ENCODE measurements around the gene ECEL1.
"Not testable (repeated sequence)": the region's sequence is repeated elsewhere in the genome, so short reads cannot be mapped to it uniquely, and the experiment has no call there.

The ECEL1 gene

GRCh38 chr2:232457121-232458011, 30.3 kb downstream of the ECEL1 start:
- no peak for DNase-seq

GRCh38 chr2:232456296-232457120, 31.1 kb downstream of the ECEL1 start:
- no peak for DNase-seq

GRCh38 chr2:232455426-232456255, 32.0 kb downstream of the ECEL1 start, which contains the start of gene ALPI:
Gene ALPI (plus strand): TSS chr2:232456153. CDS start chr2:232456200, 47 bp downstream.
- DNase-seq: no peak

- DNase-seq: no peak
Observed at GRCh38 chr2:232454630-232455029, 33.0 kb downstream of the ECEL1 start.

DNA sequence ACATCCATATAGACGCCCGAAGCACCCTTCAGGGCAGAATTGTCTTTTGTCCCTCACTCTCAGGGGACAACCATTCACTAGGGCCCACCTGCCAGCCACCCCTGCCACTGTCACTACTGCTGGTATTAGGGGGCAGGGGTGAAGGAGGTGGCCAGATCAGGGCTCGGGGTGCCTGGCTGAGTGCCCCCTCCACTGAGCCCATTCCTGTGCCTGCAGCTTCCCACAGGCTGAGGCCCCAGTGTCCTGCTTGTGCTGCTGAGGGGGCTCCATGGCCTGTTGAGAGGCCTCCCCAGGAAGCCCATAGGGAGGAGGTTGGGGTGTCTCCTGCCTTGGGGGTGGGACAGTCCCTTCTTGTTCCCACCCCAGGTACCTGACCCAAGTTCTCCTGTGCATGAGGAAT, 36.0 kb downstream of the ECEL1 start:
- not testable (repeated sequence) for DNase-seq

DNA sequence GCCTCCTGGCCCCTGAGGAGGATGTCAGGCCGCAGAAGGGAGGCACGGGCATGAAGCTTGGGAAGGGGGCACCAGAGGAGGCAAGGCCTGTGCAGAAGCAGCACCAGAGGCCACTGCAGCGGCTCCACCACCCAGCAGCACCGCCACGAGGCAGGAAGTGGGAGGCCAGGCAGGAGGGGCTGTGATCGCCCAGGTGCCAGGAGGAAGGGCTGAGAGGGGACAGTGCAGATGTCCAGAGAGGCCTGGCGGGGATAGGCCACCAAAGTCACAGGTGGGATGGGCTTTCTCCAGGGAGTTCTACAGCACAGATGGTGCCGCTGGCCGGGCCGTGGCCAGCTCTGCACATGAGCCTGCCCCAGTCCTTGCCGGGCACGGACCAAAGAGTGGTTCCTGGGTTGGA, 37.7 kb downstream of the ECEL1 start:
- DNase-seq: no peak

- no peak for DNase-seq
Observed at GRCh38 chr2:232448304-232448690, 39.3 kb downstream of the ECEL1 start.

- DNase-seq: no peak
Observed at GRCh38 chr2:232447638-232448303, 39.9 kb downstream of the ECEL1 start.

DNA sequence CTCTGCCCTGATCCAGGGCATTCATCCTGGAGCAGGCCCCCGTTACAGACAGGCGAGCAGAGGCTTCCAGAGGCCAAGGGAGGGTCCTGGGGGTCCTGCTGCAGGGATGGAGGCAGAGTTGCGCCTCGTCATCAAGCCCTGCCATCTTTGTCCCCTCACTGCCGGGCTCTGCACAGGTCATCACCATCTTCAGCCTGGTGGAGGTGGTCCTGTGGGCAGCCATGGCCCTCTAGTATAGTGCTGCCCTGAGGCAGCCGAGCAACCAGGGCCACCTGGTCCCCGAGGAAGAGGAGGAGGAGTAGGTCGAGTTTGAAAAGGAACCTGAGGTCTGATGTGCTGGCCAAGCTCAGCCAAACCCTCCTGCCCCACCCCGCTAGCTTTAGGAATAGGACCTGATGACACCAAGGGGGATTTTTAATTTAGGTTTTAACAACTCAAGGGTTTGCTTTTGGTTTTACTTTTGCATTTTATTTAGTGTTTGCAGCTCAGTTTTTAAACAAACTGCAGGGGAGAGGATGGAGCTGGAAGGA, 40.5 kb downstream of the ECEL1 start:
- DNase-seq: no peak

- DNase-seq: not testable (repeated sequence)
Observed at GRCh38 chr2:232446266-232446777, 41.3 kb downstream of the ECEL1 start.

DNA sequence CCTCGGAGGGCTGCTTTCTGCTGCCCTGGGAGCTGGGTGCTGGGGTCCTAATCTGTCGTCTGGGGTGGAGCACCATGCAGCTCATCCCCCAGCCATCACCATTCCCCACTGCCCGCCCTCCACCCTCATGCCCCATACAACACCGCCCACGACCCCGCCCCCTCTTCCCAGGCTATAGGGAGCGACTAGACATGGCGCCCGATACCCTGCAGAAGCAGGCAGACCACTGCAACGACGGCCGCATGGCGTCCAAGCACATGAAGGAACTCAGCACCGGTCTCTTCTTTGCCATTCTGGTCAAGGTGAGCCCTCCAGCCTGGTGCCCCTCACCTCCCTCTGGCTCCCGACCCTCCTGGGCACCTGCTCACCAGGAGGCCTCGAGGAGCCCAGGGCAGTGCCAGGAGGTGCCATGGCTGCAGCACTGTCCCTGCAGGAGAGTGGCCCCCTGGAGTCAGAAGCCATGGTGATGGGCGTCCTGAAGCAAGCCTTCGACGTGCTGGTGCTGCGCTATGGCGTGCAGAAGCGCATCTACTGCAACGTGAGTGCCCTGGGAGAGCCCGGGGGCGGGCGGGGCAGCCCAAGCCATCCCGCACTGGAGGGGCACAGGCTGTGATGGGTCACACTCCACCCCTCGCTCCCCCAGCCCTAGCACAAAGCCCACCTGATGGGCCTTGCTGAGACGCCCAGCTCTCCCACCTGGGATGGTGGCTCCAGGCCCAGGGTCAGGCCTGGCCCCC, 42.3 kb downstream of the ECEL1 start:
- DNase-seq: not testable (repeated sequence)

GRCh38 chr2:232444409-232445148, 43.1 kb downstream of the ECEL1 start:
- peak; percentile 86 for DNase-seq

DNA sequence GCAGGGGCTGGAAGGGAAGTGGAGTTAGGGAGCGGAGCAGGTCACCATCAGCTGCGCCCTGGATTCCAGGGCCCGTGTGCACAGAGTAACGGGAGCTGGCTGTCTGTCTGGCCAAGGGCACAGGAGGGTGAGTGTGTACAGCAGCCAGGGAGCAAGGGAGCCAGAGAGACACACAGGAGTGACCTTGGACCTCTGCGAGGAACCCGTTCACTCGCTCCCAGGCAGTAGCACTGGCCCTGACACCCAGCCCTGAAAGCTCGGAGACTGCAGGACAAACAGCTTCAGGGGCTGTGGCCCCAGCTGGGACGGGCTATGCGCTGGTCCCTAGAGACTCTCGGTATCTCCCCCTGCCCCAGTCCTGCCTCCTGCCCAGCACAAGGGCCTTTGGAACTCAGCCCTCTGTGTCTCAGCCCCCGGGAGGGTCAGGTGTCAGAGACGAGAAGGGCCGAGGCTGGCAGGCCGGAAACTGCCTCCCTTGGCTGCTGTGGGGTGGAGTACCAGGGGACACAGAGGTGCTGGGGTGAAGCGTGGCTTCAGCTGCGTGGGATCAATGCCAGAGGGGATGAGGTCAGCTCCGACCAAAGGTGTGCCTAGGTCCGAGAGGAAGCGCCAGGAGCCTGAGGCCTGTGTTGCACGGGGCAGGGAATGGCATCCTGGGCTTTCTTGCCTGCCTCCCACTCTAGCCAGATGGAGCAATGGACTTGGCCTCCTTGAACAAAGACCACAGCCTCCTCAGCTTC, 43.8 kb downstream of the ECEL1 start:
- DNase-seq: not testable (repeated sequence)

GRCh38 chr2:232443047-232443446, 44.6 kb downstream of the ECEL1 start:
- DNase-seq: not testable (repeated sequence)

DNA sequence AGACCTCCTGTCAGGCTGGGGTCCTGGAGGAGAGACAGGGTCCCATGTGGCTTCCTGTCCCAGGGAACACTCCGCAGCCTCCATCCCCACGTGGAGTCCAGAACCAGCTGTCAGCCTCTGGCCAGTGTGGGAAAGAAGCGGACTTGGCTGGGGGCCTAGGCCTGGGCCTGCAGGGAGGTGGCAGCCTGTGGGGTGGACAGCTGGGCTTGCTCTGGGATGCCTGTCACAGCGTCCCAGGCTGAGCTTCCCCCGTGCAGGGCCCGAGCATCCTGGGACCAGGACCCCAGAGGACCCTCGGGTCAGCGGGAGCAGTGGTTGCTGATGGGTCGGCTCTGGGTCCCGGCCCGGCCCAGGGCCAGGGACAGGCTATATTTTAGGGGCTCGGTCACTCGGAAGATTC, 45.2 kb downstream of the ECEL1 start:
- not testable (repeated sequence) for DNase-seq

- DNase-seq: not testable (repeated sequence)
Observed at GRCh38 chr2:232441922-232442321, 45.7 kb downstream of the ECEL1 start.

GRCh38 chr2:232441147-232441651, 46.4 kb downstream of the ECEL1 start:
- DNase-seq: no peak

GRCh38 chr2:232440220-232441018, 47.2 kb downstream of the ECEL1 start:
- peak; percentile 93 for DNase-seq

Measured in activated CD4-positive, alpha-beta T cell treated with anti-CD3 and anti-CD28 coated beads for 48 hours (primary cell).